ENCODE data around the gene KRI1. TPM values are rescaled to one million over a fixed set of nuclear protein-coding genes. Genes with fewer than 3 reads are reported as not detected.

The KRI1 gene
- total and polyA plus RNA-seq, 2 of the 8 experiments (the other 6 are each of a cell fraction or from before 2014, with no cell fraction given) = 14.2 to 45.2 TPM

GRCh38 chr19:10549733-10550132, 16.1 kb downstream of the KRI1 start:
- no peak overlapping the region for H2AK5ac ChIP-seq (ENCODE audit: low read depth, low read length)
- H3K79me1 ChIP-seq (ENCODE audit: low read depth, low read length) = peaks cover 5% of the 10 kb centered on the region
- WGBS, 2 experiments (ENCODE audit: extremely low coverage in 1 of 2, insufficient coverage in 1 of 2, insufficient read length in 1 of 2, insufficient replicate concordance in 2 of 2, low coverage in 1 of 2, low lambda C conversion rate in 2 of 2, missing lambda C conversion rate in 1 of 2) = 98% methylated on average over 7 of the region's 7 CpGs; no CpG with 5 or more reads in 1 of the 2 experiments
- H3K9ac ChIP-seq (replicated peaks in 1 of 4; ENCODE audit: extremely low read depth in 1 of 4, low read depth in 3 of 4, low read length in 3 of 4) = no peak overlapping the region
- no peak overlapping the region for H2AFZ ChIP-seq (ENCODE audit: low read length)
- H3K27me3 ChIP-seq (replicated peaks in 1 of 4; ENCODE audit: control insufficient read depth in 3 of 4, extremely low read depth in 1 of 4, insufficient read depth in 3 of 4, low read length in 3 of 4) = no peaks in the 10 kb centered on the region
- no peak overlapping the region for H3K4me2 ChIP-seq (ENCODE audit: insufficient read depth in 1 of 2, low read depth in 2 of 2, low read length in 2 of 2)
- no peaks in the 10 kb centered on the region for H3K9me3 ChIP-seq (ENCODE audit: insufficient read depth in 2 of 2, low read depth in 1 of 2, low read length in 1 of 2)
- peaks cover 0 to 9% of the 10 kb centered on the region in 2 experiments; a peak in 2 of 4 replicates for H3K79me2 ChIP-seq (ENCODE audit: control insufficient read depth in 1 of 2, insufficient read depth in 2 of 2, low read length in 2 of 2)
- H3K56ac ChIP-seq (replicated peaks; ENCODE audit: insufficient read length, low read depth, low read length) = no peak overlapping the region
- H3K4me1 ChIP-seq (replicated peaks in 1 of 4; ENCODE audit: control insufficient read depth in 3 of 4, insufficient read depth in 4 of 4, low read length in 3 of 4) = peaks cover 0 to under 1% (median 0%) of the 10 kb centered on the region in 4 experiments; a peak in 2 of 7 replicates
- no peak overlapping the region for H3K18ac ChIP-seq (ENCODE audit: extremely low read depth, low read length)
- no peaks in the 10 kb centered on the region for H3K23me2 ChIP-seq (ENCODE audit: low read depth, low read length)
- H4K5ac ChIP-seq (ENCODE audit: insufficient read length, low read depth, low read length) = no peak overlapping the region
- H2BK12ac ChIP-seq (ENCODE audit: low read depth, low read length) = no peak overlapping the region
- FAIRE-seq (no peak), DNase-seq (ENCODE audit: low read depth in 1 of 2, low spot score in 2 of 2) (no peak)
- no peak overlapping the region for H3K27ac ChIP-seq (ENCODE audit: low read depth, low read length)
- no peak overlapping the region for H2BK5ac ChIP-seq (ENCODE audit: low read depth, low read length)
- no peak overlapping the region for H2BK20ac ChIP-seq (ENCODE audit: low read length)
- no peak overlapping the region for H4K91ac ChIP-seq (replicated peaks; ENCODE audit: insufficient read length, low read length)
- POLR2A ChIA-PET (ENCODE audit: partially characterized antibody) = no interaction called here
- H4K20me1 ChIP-seq (replicated peaks in 1 of 2; ENCODE audit: control insufficient read depth in 1 of 2, insufficient read depth in 2 of 2, low read length in 2 of 2) = peaks cover 6 to 16% of the 10 kb centered on the region in 2 experiments
- H3K4ac ChIP-seq (replicated peaks; ENCODE audit: insufficient read length, low read depth, low read length) = no peak overlapping the region
- no peak overlapping the region for H2BK120ac ChIP-seq (replicated peaks; ENCODE audit: low read depth, low read length)
- no peak overlapping the region for H3K23ac ChIP-seq (ENCODE audit: insufficient read length)
- H3K4me3 ChIP-seq (ENCODE audit: extremely low read depth in 1 of 4, insufficient read depth in 2 of 4, low read depth in 3 of 4, low read length in 4 of 4) = no peak overlapping the region
- CTCF ChIA-PET (ENCODE audit: partially characterized antibody) = interaction anchor here (1.2 to 2.3 kb wide), 2 partner anchors 12 to 38 kb away, joined by 3 to 9 read pairs; no protein-coding TSS in a partner anchor
- peaks cover 9 to 44% (median 36%) of the 10 kb centered on the region in 4 experiments; a peak in 7 of 8 replicates for H3K36me3 ChIP-seq (ENCODE audit: control insufficient read depth in 2 of 4, insufficient read depth in 4 of 4, low read length in 3 of 4)
- no peak overlapping the region for H2BK15ac ChIP-seq (ENCODE audit: low read length)
- no peak overlapping the region for H4K8ac ChIP-seq (ENCODE audit: extremely low read depth, insufficient read depth, low read length)
- no peak overlapping the region for H3K14ac ChIP-seq (ENCODE audit: insufficient read length)
- TF ChIP-seq EP300 (IDR thresholded peaks at IDR 0.05; ENCODE audit: borderline replicate concordance in 1 of 2, low read depth in 2 of 2, low read length in 2 of 2) (no peak), FOSL1 (IDR thresholded peaks at IDR 0.05; ENCODE audit: insufficient read depth, low read depth, low read length) (no peak), CTCF (IDR thresholded peaks at IDR 0.05; ENCODE audit: control extremely low read depth in 1 of 3, insufficient read depth in 1 of 3, low read depth in 1 of 3, low read length in 3 of 3) (no peak), SRF (IDR thresholded peaks at IDR 0.05; ENCODE audit: low read depth, low read length) (no peak), TCF12 (IDR thresholded peaks at IDR 0.05; ENCODE audit: low read depth, low read length) (no peak)
